HG03103 (cell line): ENCODE results near the gene COX6A1.
"Not testable (repeated sequence)": the region's sequence is repeated elsewhere in the genome, so short reads cannot be mapped to it uniquely, and the experiment has no call there.

Source experiments
- ATAC-seq: cut with Tn5 transposase; IDR thresholded peaks from one replicate; pipeline ENCODE4 v1.9.1; 2021; ENCODE audit warnings: low read depth; ENCODE audit not compliant: unreplicated experiment

The COX6A1 gene

DNA sequence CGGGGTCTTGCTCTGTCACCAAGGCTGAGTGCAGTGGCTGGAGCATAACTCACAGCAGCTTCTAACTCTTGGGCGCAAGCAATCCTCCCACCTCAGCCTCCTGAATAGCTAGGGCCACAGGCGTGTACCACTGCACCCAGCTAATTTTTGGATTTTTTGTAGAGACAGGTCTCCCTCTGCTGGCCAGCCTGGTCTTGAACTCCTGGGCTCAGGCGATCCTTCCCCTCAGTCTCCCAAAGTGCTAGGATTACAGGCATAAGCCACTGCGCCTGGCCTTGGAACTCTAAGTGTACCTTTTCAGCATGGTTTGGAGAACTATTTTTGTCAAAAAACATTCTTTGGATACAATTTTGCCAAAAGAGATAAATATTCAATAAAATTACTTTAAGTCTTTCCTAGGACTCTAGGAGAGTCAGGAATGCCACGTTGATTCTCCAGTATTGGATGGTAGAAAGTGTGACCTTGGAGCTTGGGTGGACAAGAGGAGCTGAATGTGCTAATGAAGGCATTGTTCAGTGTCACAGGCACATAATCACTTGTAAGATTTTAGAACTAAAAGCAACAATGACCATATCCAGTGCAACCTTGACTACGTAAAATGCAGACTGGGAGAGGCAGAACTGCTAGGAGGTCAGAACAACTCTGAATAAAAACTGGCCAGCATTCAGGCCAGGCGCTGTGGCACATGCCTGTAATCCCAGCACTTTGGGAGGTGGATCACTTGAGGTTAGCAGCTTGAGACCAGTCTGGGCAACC, 28.8 kb downstream of the COX6A1 start:
- ATAC-seq = no peak

- ATAC-seq = no peak
These were observed 29.5 kb downstream of the COX6A1 start for GRCh38 chr12:120467439-120467838.

DNA sequence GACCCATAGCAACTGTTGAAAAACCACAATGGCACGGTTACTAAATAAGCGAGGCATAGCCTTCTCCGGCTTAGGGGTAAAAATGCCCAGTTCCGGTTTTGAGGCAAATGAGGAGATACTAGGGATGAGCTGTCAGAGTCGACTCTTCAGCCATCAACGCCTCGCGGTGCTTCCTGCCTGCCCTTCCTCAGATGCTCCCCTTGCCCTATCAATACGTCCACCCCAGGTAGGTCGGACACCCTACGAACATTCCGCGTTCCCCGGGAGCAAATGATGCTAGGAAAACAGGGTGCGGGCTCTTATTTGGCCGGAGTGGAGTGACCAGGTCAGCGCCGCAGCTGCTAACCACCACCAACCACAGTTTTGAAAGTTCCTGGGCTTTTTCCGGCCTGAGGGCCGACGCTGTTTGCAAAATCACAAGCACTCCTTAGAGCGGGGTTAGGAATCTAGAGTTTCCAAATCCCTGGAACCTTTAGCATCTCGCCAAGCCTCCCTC, 30.5 kb downstream of the COX6A1 start:
- ATAC-seq = no peak

DNA sequence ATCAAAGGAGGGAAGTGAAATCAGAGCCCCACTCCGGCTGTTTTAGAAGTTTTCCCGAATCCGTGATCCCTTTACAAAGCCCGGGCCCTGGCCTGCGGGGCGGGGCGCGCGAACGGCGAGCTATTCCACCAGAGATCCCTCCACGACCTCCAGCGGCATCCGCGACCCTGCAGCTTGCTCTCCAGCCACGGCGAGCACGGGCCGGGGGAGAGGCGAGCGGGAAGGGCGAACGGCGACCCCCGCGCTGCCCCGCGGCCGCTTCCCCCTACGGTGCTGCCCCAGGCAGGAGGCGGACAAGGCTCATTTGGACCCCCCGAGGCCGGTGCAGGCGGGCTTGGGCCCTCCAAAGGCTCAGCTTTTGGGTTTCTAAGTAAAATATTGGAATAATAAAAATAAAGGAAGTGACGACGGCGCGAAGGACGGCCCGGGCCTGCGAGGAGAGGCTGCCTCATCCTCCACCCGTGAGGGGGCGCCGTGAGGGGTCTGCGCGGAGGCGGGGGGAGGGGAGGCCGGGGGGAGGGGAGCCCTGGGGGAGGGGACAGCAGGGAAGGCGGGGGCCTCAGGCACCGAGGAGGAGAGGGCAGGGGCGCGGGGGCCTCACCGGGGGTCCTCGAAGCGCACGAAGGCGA, 31.0 kb downstream of the COX6A1 start:
- ATAC-seq = peak; percentile 21

GRCh38 chr12:120469450-120470149, 31.7 kb downstream of the COX6A1 start, which contains the start of gene SRSF9:
SRSF9 (minus strand) TSS chr12:120469748; CDS start chr12:120469609, 139 bp downstream.
- peak; percentile 71 for ATAC-seq

DNA sequence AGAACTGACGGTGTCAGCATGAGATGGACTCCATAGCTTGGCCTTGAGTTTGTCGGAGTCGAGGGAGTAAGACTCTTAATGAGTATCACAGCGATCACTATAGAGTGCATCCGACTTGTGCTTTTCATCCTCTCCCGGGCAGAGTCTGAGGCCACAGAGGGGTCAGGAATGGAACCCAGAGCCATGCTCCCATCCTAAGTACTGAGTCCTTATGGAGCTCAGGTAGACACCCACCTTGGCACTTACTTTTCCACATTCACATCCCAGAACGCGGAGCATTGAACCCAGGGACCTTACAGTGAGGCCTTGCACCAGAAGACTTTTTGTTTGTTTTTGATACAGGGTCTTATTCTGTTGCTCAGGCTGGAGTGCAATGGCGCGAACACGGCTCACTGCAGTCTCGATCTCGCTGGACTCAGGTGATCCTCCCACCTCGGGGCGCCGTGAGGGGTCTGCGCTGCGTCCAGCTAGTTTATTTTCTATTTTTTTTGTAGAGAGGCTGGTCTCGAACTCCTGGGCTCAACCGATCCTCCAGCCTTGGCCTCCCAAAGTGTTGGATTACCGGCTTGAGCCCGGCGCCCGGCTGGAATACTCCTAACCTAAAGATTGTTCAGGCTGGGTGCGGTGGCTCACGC, 32.4 kb downstream of the COX6A1 start:
- peak; percentile 3 for ATAC-seq

DNA sequence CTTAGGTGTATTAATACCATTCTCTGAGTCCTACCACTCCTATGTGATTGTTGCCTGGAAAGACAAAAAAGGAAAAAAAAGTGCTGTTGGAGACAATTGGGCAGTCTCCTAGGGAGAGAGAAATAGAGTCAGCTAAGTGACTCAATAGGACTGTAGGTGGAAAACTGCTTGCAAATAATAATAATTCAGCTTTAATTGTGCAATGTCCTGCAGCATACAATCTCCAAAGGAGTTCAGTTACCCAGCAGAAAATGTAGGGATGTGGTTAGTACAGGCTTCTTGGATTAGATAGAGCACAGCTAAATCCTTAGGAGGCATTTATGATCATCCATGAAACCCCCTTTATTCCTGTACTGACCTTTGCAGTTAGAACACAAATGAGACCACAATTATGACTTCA, 34.6 kb downstream of the COX6A1 start:
- no peak for ATAC-seq

DNA sequence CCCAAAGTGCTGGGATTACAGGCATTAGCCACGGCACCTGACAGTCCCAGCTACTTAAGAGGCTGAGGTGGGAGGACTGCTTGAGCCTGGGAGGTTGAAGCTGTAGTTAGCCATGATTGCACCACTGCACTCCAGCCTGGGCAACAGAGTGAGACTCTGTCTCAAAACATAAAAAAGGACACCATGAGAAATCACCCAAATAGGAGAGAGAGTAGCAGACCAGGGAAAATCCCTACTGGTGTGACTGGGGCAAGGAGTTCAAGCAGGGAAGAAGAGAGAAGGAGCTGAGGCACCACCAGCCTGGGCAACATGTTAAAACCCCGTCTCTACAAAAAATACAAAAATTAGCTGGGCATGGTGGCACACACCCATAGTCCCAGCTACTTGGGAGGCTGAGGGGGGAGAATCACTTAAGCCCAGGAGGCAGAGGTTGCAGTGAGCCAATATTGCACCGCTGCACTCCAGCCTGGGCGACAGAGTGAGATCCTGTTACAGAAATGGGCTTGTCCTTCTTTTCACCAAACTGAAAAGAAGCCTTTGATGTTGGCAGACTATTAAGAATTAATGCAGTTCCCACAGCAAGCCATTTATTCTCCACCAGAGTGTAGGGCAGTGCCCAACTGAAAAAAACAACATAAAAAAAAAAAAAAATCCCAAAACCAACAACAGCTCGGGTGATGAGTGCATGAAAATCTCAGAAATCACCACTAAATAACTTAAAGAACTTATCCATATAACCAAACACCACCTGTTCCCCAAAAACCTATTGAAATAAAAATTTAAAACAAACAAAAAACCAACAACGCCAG, 36.1 kb downstream of the COX6A1 start:
- no peak for ATAC-seq

GRCh38 chr12:120474616-120474960, 36.7 kb downstream of the COX6A1 start:
- no peak for ATAC-seq

- no peak for ATAC-seq
These were observed 37.7 kb downstream of the COX6A1 start for GRCh38 chr12:120475643-120476042.

- ATAC-seq = no peak
These were observed 41.5 kb downstream of the COX6A1 start for GRCh38 chr12:120479458-120479857.

- ATAC-seq = no peak
These were observed 42.3 kb downstream of the COX6A1 start for GRCh38 chr12:120480211-120480610.

DNA sequence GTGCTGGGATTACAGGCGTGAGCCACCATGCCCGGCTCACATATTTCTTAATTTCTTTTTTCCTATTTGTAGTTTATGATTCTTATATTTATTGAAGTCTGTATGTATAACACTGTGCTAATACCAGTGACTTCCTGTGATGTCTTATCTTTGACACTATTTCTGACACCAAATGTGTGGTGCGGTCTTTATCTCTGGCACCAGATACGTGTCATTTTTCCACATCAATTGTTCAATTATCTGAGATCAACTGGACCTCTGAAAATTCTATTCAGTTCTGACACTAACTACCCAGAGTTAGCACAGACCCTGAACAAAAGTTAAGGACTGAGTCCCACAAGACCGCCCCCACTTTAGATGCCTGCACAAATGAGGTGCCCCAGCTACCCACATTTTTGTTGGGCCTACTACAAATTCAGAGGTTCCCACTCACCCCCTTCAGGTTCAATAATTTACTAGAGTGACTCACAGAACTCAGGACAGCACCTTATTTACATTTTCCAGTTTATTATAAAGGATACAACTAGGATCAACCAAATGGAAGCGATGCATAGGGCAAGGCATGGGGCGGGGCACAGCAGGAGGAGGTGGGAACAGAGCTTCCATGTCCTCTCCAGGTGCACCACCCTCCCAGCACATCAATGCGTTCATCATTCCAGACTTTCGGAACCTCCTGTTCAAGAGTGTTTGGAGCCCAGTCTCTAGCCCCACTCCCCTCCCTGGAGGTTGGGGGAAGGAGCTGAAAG, 43.3 kb downstream of the COX6A1 start:
- ATAC-seq = no peak

GRCh38 chr12:120483621-120484020, 45.7 kb downstream of the COX6A1 start:
- no peak for ATAC-seq

DNA sequence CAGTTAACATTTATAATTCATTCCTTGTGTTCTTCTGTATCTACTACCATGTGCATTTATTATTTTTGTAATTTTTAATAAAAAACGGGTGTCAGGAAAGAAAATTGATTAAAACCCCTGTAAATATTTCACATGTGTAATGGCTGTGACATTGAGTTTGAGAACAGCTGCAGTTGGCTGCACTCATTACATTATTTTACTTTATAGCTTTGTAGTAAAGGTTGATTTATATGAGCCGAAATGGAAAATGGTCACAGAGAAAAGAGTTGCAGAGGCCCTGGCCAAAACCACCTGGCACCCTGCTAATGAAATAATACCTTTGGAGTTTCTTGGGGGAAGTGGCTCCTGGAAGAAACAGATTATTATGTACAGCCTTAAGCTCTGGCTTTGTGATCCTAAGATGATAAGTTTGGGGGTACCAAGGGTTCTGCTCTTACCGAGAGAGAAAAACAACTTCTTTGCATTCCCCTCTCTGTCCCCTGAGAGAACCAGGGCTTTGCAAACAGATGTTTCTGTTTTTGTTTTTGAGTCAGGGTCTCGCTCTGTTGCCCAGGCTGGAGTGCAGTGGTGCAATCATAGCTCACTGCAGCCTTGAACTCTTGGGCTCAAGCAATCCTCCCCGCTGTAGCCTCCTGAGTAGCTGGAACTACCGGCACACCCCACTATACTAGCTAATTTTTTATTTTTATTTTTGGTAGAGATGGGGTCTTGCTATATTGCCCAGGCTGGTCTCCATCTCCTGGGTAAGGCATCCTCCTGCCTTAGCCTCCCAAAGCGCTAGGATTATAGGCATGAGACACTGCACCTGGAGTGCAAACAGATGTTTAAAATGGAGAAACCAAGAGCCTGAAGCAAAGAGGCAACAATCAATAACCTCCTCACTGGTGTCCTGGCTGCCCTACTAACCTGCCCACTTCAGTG, 48.3 kb downstream of the COX6A1 start:
- no peak for ATAC-seq

DNA sequence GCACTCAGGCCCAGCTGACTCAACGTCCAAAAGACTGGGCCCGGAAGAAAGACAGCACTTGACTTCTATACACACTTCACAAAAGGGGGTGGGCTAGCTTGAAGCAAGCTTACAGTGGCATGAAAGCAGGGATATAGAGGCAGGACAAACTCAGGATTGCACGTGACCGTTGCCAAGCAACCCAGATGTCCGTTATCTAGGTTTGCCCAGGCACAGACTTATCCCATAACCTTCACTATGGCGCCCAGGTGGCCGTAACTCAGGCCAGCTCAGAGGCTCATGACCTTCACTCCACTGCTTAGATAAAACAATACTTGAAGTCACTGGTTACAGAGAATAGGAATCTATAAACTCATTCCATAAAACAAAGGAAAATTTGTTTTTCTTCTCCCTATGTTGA, 49.6 kb downstream of the COX6A1 start:
- ATAC-seq = not testable (repeated sequence)

- no peak for ATAC-seq
These were observed 50.2 kb downstream of the COX6A1 start for GRCh38 chr12:120488057-120488640.

DNA sequence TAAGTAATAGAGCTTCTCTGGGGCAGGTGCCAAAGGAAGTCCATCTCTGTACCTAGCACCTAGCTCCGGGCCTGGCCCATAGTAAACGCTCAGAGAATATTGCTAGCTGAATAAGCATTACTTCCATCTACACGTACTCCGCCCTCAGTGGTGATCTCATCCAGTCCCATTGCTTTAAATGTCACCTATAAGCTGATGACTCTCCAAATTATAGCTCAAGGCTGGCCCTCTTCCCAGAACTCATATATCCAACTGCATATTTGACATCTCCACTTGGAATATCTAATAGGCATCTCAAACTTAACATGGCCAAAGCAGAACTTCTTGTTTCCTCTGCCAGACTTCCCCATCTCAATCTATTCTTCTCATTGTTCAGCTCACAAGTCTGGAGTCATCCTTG, 51.1 kb downstream of the COX6A1 start:
- ATAC-seq = no peak
